Epithelial cell of alveolus of lung (primary cell): ENCODE data around the gene KTN1. TPM values are rescaled to one million over a fixed set of nuclear protein-coding genes. Genes with fewer than 3 reads are reported as not detected.

ENCODE experiments used
- total RNA-seq: library from RNA; depleted of rRNA; stranded (reverse); fragments of >200 nt; gene quantifications from 2 replicates; pipeline ENCODE4 v1.2.1, GENCODE V29; 2015

The KTN1 gene
- total RNA-seq: 45.0 and 63.4 TPM in 2 replicates

DNA sequence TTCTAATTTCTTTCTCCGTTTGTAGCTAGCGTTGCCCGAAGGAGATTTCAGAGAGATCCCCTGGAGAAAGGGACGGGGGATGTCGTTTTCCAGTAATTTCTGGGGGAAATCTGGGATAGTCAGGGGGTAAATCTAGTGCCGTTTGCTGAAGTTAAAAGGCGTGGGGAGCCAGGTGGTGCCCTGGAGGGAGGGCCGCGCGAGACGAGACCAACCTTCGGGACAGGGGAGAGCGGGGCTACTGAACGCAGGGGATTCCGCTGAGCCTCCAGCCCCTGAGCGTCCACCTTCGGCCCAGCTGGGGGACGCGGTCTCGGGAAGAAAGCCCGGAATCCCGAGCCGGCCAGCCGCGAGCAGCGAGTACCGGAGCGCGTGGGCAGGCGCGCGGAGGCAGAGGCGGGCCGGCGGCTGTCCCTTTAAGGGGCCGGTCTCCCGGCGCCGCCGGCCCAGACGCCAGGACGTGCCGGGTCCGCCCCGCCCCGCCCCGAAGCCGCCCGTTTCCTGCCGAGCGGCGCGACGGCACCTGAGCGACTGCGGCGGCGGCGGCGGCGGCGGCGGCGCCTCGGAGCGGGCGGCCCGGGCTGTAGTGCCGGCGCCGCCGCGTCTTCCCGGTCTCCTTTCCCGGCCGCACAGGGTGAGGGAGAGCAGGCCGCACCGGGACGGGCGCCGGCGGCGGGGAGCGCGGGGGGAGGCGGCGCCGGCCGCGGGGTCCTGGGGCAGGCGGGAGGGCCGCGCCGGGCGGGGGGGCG is at the start of gene KTN1:
TSS of gene KTN1 (plus strand) at position 484 of the 746 bp plus-strand sequence. CDS start 31,842 bp downstream, outside the sequence.

Other genes with a start within 250 kb of the KTN1 start
- gene ATG14, start 168.4 kb upstream of the KTN1 start, total RNA-seq: 5.8 and 11.6 TPM in 2 replicates
- not detected in 2 replicates for gene TBPL2, start 139.6 kb upstream of the KTN1 start, total RNA-seq